Hindlimb muscle (tissue), 1 donor: Measurements from ENCODE around the gene PLSCR4. TPM values are rescaled to one million over a fixed set of nuclear protein-coding genes. Genes with fewer than 3 reads are reported as not detected.
A peak's percentile ranks its signal among the peaks of the same experiment; 100 is the strongest.
"Not testable (repeated sequence)": the region's sequence is repeated elsewhere in the genome, so short reads cannot be mapped to it uniquely, and the experiment has no call there.

Experiments used
- DNase-seq: peaks from one replicate; pipeline ENCODE4 v3.0.0-alpha.2; 2013
- polyA plus RNA-seq: library from polyadenylated mRNA; unstranded; fragments of 120-200 nt; gene quantifications from one replicate; pipeline ENCODE4 v1.2.1, GENCODE V29; 2013; ENCODE audit not compliant: insufficient read length

Gene PLSCR4
- polyA plus RNA-seq, 1 donor = 10.2 TPM

GRCh38 chr3:146247911-146248310 lies 3.0 kb downstream of the PLSCR4 start:
- no peak for DNase-seq

- DNase-seq = no peak
Measured at GRCh38 chr3:146246526-146246925, 4.4 kb downstream of the PLSCR4 start.

DNA sequence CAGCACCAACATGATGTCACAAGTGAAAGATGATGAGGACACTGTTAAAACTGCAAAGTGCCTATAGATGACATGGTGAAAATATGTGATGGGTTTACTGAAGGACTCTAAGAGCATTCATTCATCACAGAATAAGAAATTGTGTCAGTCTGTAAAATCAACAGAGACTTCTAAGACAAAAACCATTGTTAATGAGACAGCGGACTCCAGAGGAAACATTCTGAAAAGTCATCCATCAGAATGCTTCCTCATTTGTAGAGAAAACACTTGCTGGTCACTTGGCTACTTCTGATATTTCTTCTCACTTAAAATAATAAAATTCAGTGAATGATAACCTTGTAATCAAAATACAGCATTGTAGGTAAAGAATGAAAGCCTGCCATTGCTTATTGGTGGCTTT lies 7.3 kb downstream of the PLSCR4 start:
- no peak for DNase-seq

DNA sequence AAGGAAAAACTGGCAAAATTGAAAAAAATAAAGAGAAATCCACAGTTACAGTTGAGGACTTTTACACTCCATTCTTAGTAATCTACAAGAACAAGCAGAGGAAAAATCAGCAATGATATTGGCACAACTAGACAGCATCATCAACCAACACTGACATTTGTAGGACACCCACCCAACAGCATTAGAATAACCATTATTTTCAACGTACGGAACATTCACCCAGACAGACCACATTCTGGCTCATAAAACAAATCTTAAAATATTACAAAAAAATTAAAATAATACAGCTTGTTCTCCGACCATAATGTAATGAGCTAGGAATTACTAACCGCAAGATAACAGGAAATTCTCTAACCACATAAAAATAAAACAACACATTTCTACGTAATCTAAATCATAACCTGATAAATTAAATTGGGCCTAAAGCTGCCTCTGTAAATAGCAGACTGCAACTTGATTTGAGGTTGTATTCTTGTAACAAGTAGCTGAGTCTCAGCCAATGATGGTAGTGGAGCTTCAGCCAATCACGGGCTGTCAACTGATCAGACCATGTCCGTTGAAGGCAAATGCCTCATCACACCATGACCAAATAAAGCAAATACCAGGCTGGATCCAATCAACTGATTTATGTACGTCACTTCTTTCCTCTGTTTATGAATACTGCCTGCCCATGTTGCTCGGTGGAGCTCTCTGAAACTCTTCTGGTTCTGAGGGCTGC lies 9.2 kb downstream of the PLSCR4 start:
- no peak for DNase-seq

GRCh38 chr3:146233487-146233886 lies 17.4 kb downstream of the PLSCR4 start:
- DNase-seq = no peak

GRCh38 chr3:146227486-146227885 lies 23.4 kb downstream of the PLSCR4 start:
- no peak for DNase-seq

- DNase-seq = no peak
Measured at GRCh38 chr3:146226881-146227280, 24.0 kb downstream of the PLSCR4 start.

DNA sequence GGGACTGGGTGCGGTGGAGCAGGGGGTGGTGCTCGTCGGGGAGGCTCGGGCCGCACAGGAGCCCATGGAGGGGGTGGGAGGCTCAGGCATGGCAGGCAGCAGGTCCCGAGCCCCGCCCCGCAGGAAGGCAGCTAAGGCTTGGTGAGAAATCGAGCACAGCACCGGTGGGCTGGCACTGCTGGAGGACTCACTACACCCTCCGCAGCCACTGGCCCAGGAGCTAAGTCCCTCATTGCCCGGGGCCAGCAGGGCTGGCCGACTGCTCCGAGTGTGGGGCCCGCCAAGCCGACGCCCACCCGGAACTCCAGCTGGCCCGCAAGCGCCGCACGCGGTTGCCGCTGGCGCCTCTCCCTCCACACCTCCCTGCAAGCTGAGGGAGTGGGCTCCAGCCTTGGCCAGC lies 25.4 kb downstream of the PLSCR4 start:
- not testable (repeated sequence) for DNase-seq

- no peak for DNase-seq
Measured at GRCh38 chr3:146223401-146224373, 27.2 kb downstream of the PLSCR4 start.

- no peak for DNase-seq
Measured at GRCh38 chr3:146222204-146223046, 28.5 kb downstream of the PLSCR4 start.

GRCh38 chr3:146221276-146221675 lies 29.6 kb downstream of the PLSCR4 start:
- no peak for DNase-seq

DNA sequence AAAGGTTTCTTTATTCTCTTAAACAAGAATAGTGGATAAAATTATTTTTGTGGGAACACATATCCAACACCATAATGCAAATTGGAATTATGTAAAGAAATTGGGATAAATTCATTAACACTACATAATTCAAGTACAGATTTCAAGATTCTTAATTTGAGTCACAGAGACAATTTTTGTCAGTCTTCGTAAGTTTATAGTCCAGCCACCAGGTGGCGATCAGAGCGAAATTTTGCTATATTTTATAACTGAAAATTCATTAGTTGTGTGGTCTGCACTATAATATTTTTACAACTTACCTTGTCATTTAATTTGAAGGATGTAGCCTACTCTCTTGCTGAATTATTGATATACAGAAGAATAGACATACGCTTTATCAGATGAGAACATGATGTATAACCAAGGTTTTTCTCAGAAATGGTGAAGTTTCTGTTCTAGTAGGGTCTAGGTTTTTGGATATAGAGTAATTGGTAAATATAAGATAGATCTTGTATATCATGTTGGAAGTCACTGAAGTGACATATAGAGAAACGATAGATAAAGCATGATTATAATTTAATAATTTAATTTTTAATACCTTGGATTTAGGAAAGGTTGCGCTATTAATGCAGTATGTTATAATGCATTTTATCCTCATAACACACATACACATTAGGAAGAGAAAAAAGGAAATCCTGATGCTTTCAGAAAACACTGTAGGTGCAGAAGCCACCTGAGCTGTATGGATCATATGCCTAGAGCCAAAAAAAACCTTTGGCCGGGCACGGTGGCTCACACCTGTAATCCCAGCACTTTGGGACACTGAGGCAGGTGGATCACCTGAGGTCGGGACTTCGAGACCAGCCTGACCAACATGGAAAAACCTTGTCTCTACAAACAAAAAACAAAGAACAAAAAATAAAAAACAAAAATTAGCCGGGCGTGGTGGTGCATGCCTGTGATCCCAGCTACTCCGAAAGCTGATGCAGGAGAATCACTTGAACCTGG lies 31.7 kb downstream of the PLSCR4 start:
- DNase-seq = peak; percentile 30

DNA sequence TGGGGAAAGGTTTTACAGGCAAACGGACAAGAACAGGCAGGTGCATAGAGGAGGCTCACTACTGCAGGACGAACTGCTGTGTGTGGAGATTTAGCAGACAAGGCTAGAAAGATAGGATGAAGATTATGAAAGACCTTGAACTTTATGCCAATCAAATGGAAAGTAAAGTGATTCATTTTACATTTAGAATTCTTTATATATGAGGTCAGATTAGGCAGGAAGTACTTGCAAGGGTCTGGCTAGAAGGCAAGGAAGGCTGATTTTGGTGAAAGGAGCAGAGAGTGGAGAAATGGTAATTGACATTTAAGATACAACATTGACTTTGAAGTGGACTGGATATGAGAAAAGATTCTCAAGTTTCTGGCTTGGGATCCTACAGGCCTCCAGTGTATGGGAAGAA lies 33.6 kb downstream of the PLSCR4 start:
- DNase-seq = no peak

- DNase-seq = no peak
Measured at GRCh38 chr3:146214493-146214892, 36.4 kb downstream of the PLSCR4 start.

GRCh38 chr3:146209371-146209770 lies 41.5 kb downstream of the PLSCR4 start:
- DNase-seq = no peak

GRCh38 chr3:146203776-146204175 lies 47.1 kb downstream of the PLSCR4 start:
- no peak for DNase-seq

- no peak for DNase-seq
Measured at GRCh38 chr3:146200461-146201220, 50.3 kb downstream of the PLSCR4 start.

GRCh38 chr3:146199762-146200161 lies 51.1 kb downstream of the PLSCR4 start:
- no peak for DNase-seq

GRCh38 chr3:146196789-146197188 lies 54.1 kb downstream of the PLSCR4 start:
- no peak for DNase-seq

DNA sequence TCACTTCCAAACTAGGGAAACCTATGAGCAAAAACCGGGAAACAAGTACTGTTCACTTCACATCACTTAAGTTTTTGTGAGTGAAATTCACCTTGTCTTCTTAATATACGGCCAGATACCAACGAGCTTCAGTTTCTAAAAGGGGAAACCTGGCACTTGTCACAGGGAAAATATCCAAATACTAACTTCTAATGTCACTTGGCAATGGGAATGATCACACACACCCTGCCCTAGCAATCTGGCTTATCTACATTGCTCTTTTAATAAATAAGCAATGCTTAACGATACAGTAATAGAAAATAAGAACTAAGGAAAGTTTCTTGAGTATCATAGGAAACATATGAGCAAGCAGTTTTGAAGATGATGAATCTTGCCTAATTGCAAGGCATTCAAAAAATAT lies 55.3 kb downstream of the PLSCR4 start:
- DNase-seq = no peak

DNA sequence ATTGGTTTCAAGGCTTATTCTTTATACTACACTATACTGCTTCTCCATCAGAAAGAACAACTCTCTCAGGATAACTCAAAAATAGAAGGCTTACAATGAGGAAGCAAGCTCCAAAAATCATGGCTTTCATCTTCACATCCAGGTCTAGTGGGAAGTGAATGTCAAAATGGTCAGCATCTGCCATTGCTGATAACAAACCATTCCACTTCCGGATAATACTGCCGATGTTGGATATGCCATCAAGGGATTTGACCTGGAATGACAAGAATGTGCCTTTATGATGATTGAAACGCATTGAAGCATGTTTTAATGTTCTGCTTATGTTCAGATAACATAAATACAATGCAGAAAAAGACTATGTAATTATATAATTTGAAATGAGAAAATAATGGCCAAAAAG lies 55.9 kb downstream of the PLSCR4 start:
- DNase-seq = no peak
